Measurements from ENCODE around the gene MMEL1. TPM values are rescaled to one million over a fixed set of nuclear protein-coding genes. Genes with fewer than 3 reads are reported as not detected.

Gene MMEL1
- total and polyA plus RNA-seq, 2 donors (not counting 3 experiments of a cell fraction or from before 2014, with no cell fraction given): 1.1 to 1.2 TPM

DNA sequence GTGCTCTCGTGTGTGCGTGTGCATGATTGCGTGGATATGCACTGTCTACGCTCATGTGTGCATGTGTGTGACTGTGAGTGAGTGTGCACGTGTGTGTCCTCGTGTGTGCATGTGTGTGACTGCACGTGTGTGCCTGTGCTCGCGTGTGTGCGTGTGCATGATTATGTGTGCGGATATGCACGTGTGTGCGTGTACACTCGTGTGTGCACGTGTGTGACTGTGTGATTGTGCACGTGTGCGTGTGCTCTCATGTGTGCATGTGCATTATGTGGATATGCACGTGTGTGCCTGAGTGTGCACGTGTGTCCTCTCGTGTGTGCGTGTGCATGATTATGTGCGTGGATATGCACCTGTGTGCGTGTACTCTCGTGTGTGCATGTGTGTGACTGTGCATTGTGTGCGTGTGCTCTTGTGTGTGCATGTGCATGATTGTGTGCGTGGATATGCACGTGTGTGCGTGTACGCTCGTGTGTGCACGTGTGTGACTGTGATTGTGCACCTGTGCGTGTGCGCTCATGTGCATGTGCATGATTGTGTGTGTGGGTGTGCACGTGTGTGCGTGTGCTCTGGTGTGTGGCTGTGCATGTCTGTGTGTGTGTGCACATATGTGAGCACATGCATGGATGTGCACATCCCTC, 2.2 kb downstream of the MMEL1 start:
- no peaks in the 10 kb centered on the region for H3K4me1 ChIP-seq (ENCODE audit: control insufficient read depth, extremely low read depth, insufficient read depth, low read length)
- intact Hi-C loops (cut with micrococcal nuclease): no loop called here
- CTCF ChIA-PET: no interaction called here
- no peak for DNase-seq (ENCODE audit: low read depth, low spot score)
- no peak for FAIRE-seq
- dilution Hi-C loops (cut with MboI; ENCODE audit: extremely low pct_ligation_motif_present, low sequenced_read_pairs): no loop called here
- BruUV-seq (replicated peaks): no TSS peak
- H3K27me3 ChIP-seq (ENCODE audit: control insufficient read depth in 2 of 2, insufficient read depth in 2 of 2, low read length in 2 of 2): peaks cover 8 to 12% of the 10 kb centered on the region in 2 experiments
- POLR2A ChIA-PET: no interaction called here
- no peaks in the 10 kb centered on the region for H4K20me1 ChIP-seq (replicated peaks; ENCODE audit: control insufficient read depth, extremely low read depth, insufficient read depth, low read length)
- H3K4me2 ChIP-seq (ENCODE audit: insufficient read depth, low read length): no peak overlapping the region
- no peaks in the 10 kb centered on the region for H3K9me3 ChIP-seq (replicated peaks; ENCODE audit: control insufficient read depth, insufficient read depth, low read length)
- no peak overlapping the region for H2AFZ ChIP-seq (ENCODE audit: low read depth, low read length)
- no peaks in the 10 kb centered on the region for H3K79me2 ChIP-seq (ENCODE audit: control insufficient read depth, insufficient read depth, low read length)
- no peak overlapping the region for H3K27ac ChIP-seq (ENCODE audit: insufficient read depth, low read depth, low read length)
- H3K36me3 ChIP-seq (ENCODE audit: control insufficient read depth in 2 of 2, extremely low read depth in 1 of 2, insufficient read depth in 2 of 2, low read length in 2 of 2): no peaks in the 10 kb centered on the region
- H3K9ac ChIP-seq (replicated peaks; ENCODE audit: extremely low read depth, insufficient read depth, low read length): no peak overlapping the region
- H3K4me3 ChIP-seq (replicated peaks in 1 of 3; ENCODE audit: insufficient read depth in 1 of 3, low read depth in 1 of 3, low read length in 3 of 3): no peak overlapping the region
- TF ChIP-seq MYC (IDR thresholded peaks at IDR 0.05; ENCODE audit: low read depth, low read length) (no peak), CTCF (IDR thresholded peaks at IDR 0.05; ENCODE audit: extremely low read depth in 1 of 2, insufficient read depth in 1 of 2, low read depth in 1 of 2, low read length in 2 of 2) (no peak), POLR2AphosphoS5 (IDR thresholded peaks at IDR 0.05; ENCODE audit: insufficient read depth, low read depth, low read length) (no peak), MAX (IDR thresholded peaks at IDR 0.05; ENCODE audit: insufficient read depth, insufficient read length) (no peak), GATA2 (IDR thresholded peaks at IDR 0.05; ENCODE audit: insufficient read depth, insufficient read length, low read depth, low read length) (no peak), EZH2 (IDR thresholded peaks at IDR 0.05; ENCODE audit: borderline replicate concordance, low read depth, low read length, severe bottlenecking) (no peak)
- no peaks in the 10 kb centered on the region for H3K9me1 ChIP-seq (replicated peaks; ENCODE audit: control insufficient read depth, extremely low read depth, insufficient read depth, low read length)

Data from endothelial cell of umbilical vein (primary cell).